Mesendoderm (in vitro differentiated cells): ENCODE data around the gene CCL24.
A peak's percentile ranks its signal among the peaks of the same experiment; 100 is the strongest.
"Not testable (repeated sequence)": the region's sequence is repeated elsewhere in the genome, so short reads cannot be mapped to it uniquely, and the experiment has no call there.

Experiments
- DNase-seq: peaks from one replicate; pipeline ENCODE4 v3.0.0; 2013
- H2AK5ac ChIP-seq: 2 replicates; pipeline ENCODE4 v1.6.1; 2013; ENCODE audit warnings: low read length, inconsistent platforms
- H2BK120ac ChIP-seq: 2 replicates; pipeline ENCODE4 v1.6.1; 2013; ENCODE audit warnings: low read depth, mild to moderate bottlenecking, low read length, moderate library complexity, mixed read lengths
- H2BK15ac ChIP-seq: replicated peaks from 2 replicates; pipeline ENCODE4 v1.6.1; 2013; ENCODE audit warnings: low read depth, mild to moderate bottlenecking, moderate library complexity
- H2BK5ac ChIP-seq: 2 replicates; pipeline ENCODE4 v1.6.1; 2013; ENCODE audit warnings: low read length, inconsistent platforms
- H3K18ac ChIP-seq: 2 replicates; pipeline ENCODE4 v1.6.1; 2013; ENCODE audit warnings: mild to moderate bottlenecking, low read length, mixed read lengths
- H3K23ac ChIP-seq: one replicate; pipeline ENCODE4 v1.6.1; 2013; ENCODE audit warnings: low read length
- H3K27ac ChIP-seq: 2 replicates; pipeline ENCODE4 v1.5.1; 2013; ENCODE audit warnings: low read depth, mild to moderate bottlenecking, inconsistent platforms, low read length, moderate library complexity
- H3K27me3 ChIP-seq: 2 replicates; pipeline ENCODE4 v1.6.1; 2013; ENCODE audit warnings: low read length, control low read depth, mild to moderate bottlenecking, inconsistent platforms; ENCODE audit not compliant: insufficient read depth, poor library complexity
- H3K36me3 ChIP-seq: 2 replicates; pipeline ENCODE4 v1.6.1; 2013; ENCODE audit warnings: low read length, inconsistent platforms; ENCODE audit not compliant: control insufficient read depth, insufficient read depth
- H3K4ac ChIP-seq: one replicate; pipeline ENCODE4 v1.6.1; 2013; ENCODE audit warnings: low read depth, mild to moderate bottlenecking, low read length, moderate library complexity
- H3K4me1 ChIP-seq: 2 replicates; pipeline ENCODE4 v1.6.1; 2013; ENCODE audit warnings: low read depth, low read length, inconsistent platforms; ENCODE audit not compliant: control insufficient read depth
- H3K4me2 ChIP-seq: 2 replicates; pipeline ENCODE4 v1.6.1; 2013; ENCODE audit warnings: low read length
- H3K4me3 ChIP-seq: 2 replicates; pipeline ENCODE4 v1.5.1; 2013; ENCODE audit warnings: mild to moderate bottlenecking, low read length
- H3K56ac ChIP-seq: one replicate; pipeline ENCODE4 v1.6.1; 2013; ENCODE audit warnings: low read length
- H3K79me1 ChIP-seq: 2 replicates; pipeline ENCODE4 v1.6.1; 2013; ENCODE audit warnings: low read length, inconsistent platforms
- H3K79me2 ChIP-seq: 2 replicates; pipeline ENCODE4 v1.6.1; 2013; ENCODE audit warnings: mild to moderate bottlenecking, low read length; ENCODE audit not compliant: control insufficient read depth, insufficient read depth
- H3K9ac ChIP-seq: 2 replicates; pipeline ENCODE4 v1.6.1; 2013; ENCODE audit warnings: low read length, inconsistent platforms
- H4K5ac ChIP-seq: one replicate; pipeline ENCODE4 v1.6.1; 2013; ENCODE audit warnings: low read length
- H4K8ac ChIP-seq: one replicate; pipeline ENCODE4 v1.6.1; 2013; ENCODE audit warnings: low read depth, mild to moderate bottlenecking, control low read depth, low read length, moderate library complexity
- WGBS: extraction: QIAGEN DNeasy Blood & Tissue Kit; methylation state at CpG from one replicate; pipeline ENCODE4 v1.1.7; 2013; ENCODE audit warnings: low lambda C conversion rate, missing lambda C conversion rate; ENCODE audit not compliant: insufficient coverage; ENCODE audit errors: extremely low coverage; 5-methylcytosine and 5-hydroxymethylcytosine counted together

The CCL24 gene

GRCh38 chr7:75780647-75781273 is 32.8 kb downstream of the CCL24 start:
- peak overlapping the region; percentile 16 for H3K27ac ChIP-seq
- peak overlapping the region; percentile 66 for H3K18ac ChIP-seq
- H2BK15ac ChIP-seq, H2BK5ac ChIP-seq, H3K4me1 ChIP-seq, H3K79me2 ChIP-seq, H3K23ac ChIP-seq, H3K4me3 ChIP-seq, H2BK120ac ChIP-seq, H3K79me1 ChIP-seq, H3K36me3 ChIP-seq, H2AK5ac ChIP-seq, H4K8ac ChIP-seq, H3K4me2 ChIP-seq, H4K5ac ChIP-seq, H3K27me3 ChIP-seq, H3K4ac ChIP-seq: not testable (repeated sequence)
- WGBS, result no CpG with 5 or more reads among the region's 14 CpGs
- peak overlapping the region; percentile 37 for H3K9ac ChIP-seq
- DNase-seq, result peak; percentile 47
- H3K56ac ChIP-seq, result peak overlapping the region; percentile 79

GRCh38 chr7:75779516-75779915 is 34.1 kb downstream of the CCL24 start:
- H4K8ac ChIP-seq, H3K27me3 ChIP-seq, H3K79me1 ChIP-seq, H2AK5ac ChIP-seq, H3K36me3 ChIP-seq, H3K4me1 ChIP-seq, H2BK15ac ChIP-seq, H3K79me2 ChIP-seq, DNase-seq, H4K5ac ChIP-seq, H3K4me2 ChIP-seq, H3K23ac ChIP-seq: not testable (repeated sequence)
- WGBS, result no CpG with 5 or more reads among the region's 11 CpGs
- H3K4ac ChIP-seq, result peak overlapping the region; percentile 77
- peak overlapping the region; percentile 52 for H3K18ac ChIP-seq
- peak overlapping the region; percentile 79 for H3K56ac ChIP-seq
- peak overlapping the region; percentile 16 for H3K27ac ChIP-seq
- peak overlapping the region; percentile 37 for H3K9ac ChIP-seq
- H2BK120ac ChIP-seq, result peak overlapping the region; percentile 1
- H2BK5ac ChIP-seq, result peak overlapping the region; percentile 45
- H3K4me3 ChIP-seq, result peak overlapping the region; percentile 4

GRCh38 chr7:75779035-75779434 is 34.6 kb downstream of the CCL24 start:
- peak overlapping the region; percentile 66 for H3K27ac ChIP-seq
- not testable (repeated sequence) for H4K5ac ChIP-seq, H3K18ac ChIP-seq, H3K4me2 ChIP-seq, H3K36me3 ChIP-seq, H4K8ac ChIP-seq, H2BK15ac ChIP-seq, H2AK5ac ChIP-seq, H3K4me1 ChIP-seq, H3K4ac ChIP-seq, H3K23ac ChIP-seq, H3K79me1 ChIP-seq, H3K4me3 ChIP-seq, H3K79me2 ChIP-seq, H2BK5ac ChIP-seq, H2BK120ac ChIP-seq, H3K27me3 ChIP-seq
- peak overlapping the region; percentile 79 for H3K56ac ChIP-seq
- peak overlapping the region; percentile 37 for H3K9ac ChIP-seq
- WGBS, result no CpG with 5 or more reads among the region's 11 CpGs
- peak; percentile 41 for DNase-seq

- Histone ChIP-seq H3K4me3 (no peak overlapping the region), H3K4ac (no peak overlapping the region), H3K9ac (no peak overlapping the region), H2BK15ac (no peak overlapping the region), H3K36me3 (no peaks in the 10 kb centered on the region), H3K4me2 (no peak overlapping the region), H4K5ac (no peak overlapping the region), H3K79me1 (no peaks in the 10 kb centered on the region), H3K18ac (no peak overlapping the region), H3K56ac (no peak overlapping the region), H4K8ac (no peak overlapping the region), H3K4me1 (no peaks in the 10 kb centered on the region), H3K79me2 (peaks cover 2% of the 10 kb centered on the region), H2BK120ac (no peak overlapping the region), H2AK5ac (no peak overlapping the region), H3K27me3 (no peaks in the 10 kb centered on the region), H3K27ac (no peak overlapping the region), H3K23ac (no peak overlapping the region), H2BK5ac (no peak overlapping the region)
- no peak for DNase-seq
- WGBS, result no CpG with 5 or more reads among the region's 12 CpGs
Observed at GRCh38 chr7:75776295-75776971, 37.2 kb downstream of the CCL24 start.

GRCh38 chr7:75773958-75774357 is 39.6 kb downstream of the CCL24 start:
- not testable (repeated sequence) for H4K8ac ChIP-seq, H2BK5ac ChIP-seq, H3K4me2 ChIP-seq, H2AK5ac ChIP-seq, H2BK120ac ChIP-seq, H3K4me1 ChIP-seq, H3K27ac ChIP-seq, H2BK15ac ChIP-seq, H3K4ac ChIP-seq, H3K9ac ChIP-seq, H3K56ac ChIP-seq, H4K5ac ChIP-seq, H3K23ac ChIP-seq, H3K18ac ChIP-seq, H3K79me1 ChIP-seq, H3K27me3 ChIP-seq, H3K79me2 ChIP-seq, H3K4me3 ChIP-seq, H3K36me3 ChIP-seq, DNase-seq
- WGBS, result no CpG with 5 or more reads among the region's 6 CpGs
